Stomach (tissue), 9 donors: ENCODE measurements around the gene HLA-DMA. TPM values are rescaled to one million over a fixed set of nuclear protein-coding genes. Genes with fewer than 3 reads are reported as not detected.
A peak's percentile ranks its signal among the peaks of the same experiment; 100 is the strongest.

Source experiments
- DNase-seq, 2 donors: peaks; one replicate each; pipeline versions ENCODE4 v3.0.0 to v3.0.0-alpha.2; 2013 to 2019
- H3K27ac ChIP-seq, 5 donors: fragments of 200-600 bp in 4 of 5; sonication (generic) in 4 of 5; one replicate each; pipeline ENCODE4 v1.5.1; 2013 to 2019; ENCODE audit warnings: mild to moderate bottlenecking in 1 of 5, moderate library complexity in 1 of 5
- H3K27me3 ChIP-seq, 3 donors: fragments of 200-600 bp; sonication (generic); one replicate each; pipeline ENCODE4 v1.5.1; 2017 to 2019; ENCODE audit warnings: mixed run types in 1 of 3
- H3K36me3 ChIP-seq, 4 donors: fragments of 200-600 bp; sonication (generic); 1 replicate in 3 of 4; 2 replicates in 1 of 4; pipeline ENCODE4 v1.5.1; 2016 to 2019
- H3K4me1 ChIP-seq, 4 donors: fragments of 200-600 bp; sonication (generic); one replicate each; pipeline ENCODE4 v1.5.1; 2016 to 2019
- H3K4me3 ChIP-seq, 4 donors: fragments of 200-600 bp; sonication (generic) in 3 of 4; one replicate each; pipeline ENCODE4 v1.5.1; 2016 to 2019; ENCODE audit warnings: mild to moderate bottlenecking in 1 of 4
- H3K9me3 ChIP-seq, 4 donors: fragments of 200-600 bp; sonication (generic); one replicate each; pipeline ENCODE4 v1.5.1; 2016 to 2019
- EP300 ChIP-seq: sonication (generic); formaldehyde crosslinking; IDR thresholded peaks from one replicate; pipeline ENCODE4 v1.6.1; 2017; ENCODE audit warnings: antibody characterized with exemption
- POLR2A ChIP-seq, 4 donors: fragments of 450-650 bp; IDR thresholded peaks; one replicate each; pipeline ENCODE4 v1.6.1; 2016; ENCODE audit warnings: antibody characterized with exemption in 4 of 4, control low read depth in 2 of 4, mild to moderate bottlenecking in 1 of 4, moderate library complexity in 1 of 4
- POLR2AphosphoS5 ChIP-seq, 3 donors: sonication (generic); formaldehyde crosslinking; IDR thresholded peaks; one replicate each; pipeline ENCODE4 v1.6.1; 2016; ENCODE audit warnings: antibody characterized with exemption in 3 of 3
- WGBS, 5 donors: extraction: QIAGEN DNeasy Blood & Tissue Kit in 3 of 5; methylation state at CpG; one replicate each; pipeline versions ENCODE4 v1.1.5 to v1.1.7; 2013 to 2018; 5-methylcytosine and 5-hydroxymethylcytosine counted together
- intact Hi-C: fragments of 100-400 bp; cut with DNase I; formaldehyde crosslinking; loops from one replicate; pipeline ENCODE4 v1.15.1; 2023; ENCODE audit warnings: low total_unique reads
- polyA plus RNA-seq, 3 donors: library from polyadenylated mRNA; stranded (reverse); fragments of 200-250 nt; gene quantifications; one replicate each; pipeline ENCODE4 v1.2.3, GENCODE V29; 2013
- total RNA-seq, 5 donors: library from RNA; depleted of rRNA; stranded (reverse); fragments of >200 nt; gene quantifications; one replicate each; pipeline versions ENCODE4 v1.1.0 to v1.2.3, GENCODE V29; 2014 to 2016
- TF ChIP-seq, protein P1 (sequence below), 7 experiments: fragments of 450-650 bp in 4 of 7; fragments of 200-600 bp in 3 of 7; sonication (generic) in 3 of 7; IDR thresholded peaks; one replicate each; pipeline ENCODE4 v1.5.1; 2016 to 2019; ENCODE audit warnings: antibody characterized with exemption in 7 of 7, control low read depth in 2 of 7, mild to moderate bottlenecking in 1 of 7
- donor health status: healthy with polysubstance abuse.
- donor health status: Bipolar disorder and iron deficiency.
- donor health status: healthy.

HLA-DMA gene
- total and polyA plus RNA-seq, 8 donors: 0.87 to 129 (median 32.2) TPM

DNA sequence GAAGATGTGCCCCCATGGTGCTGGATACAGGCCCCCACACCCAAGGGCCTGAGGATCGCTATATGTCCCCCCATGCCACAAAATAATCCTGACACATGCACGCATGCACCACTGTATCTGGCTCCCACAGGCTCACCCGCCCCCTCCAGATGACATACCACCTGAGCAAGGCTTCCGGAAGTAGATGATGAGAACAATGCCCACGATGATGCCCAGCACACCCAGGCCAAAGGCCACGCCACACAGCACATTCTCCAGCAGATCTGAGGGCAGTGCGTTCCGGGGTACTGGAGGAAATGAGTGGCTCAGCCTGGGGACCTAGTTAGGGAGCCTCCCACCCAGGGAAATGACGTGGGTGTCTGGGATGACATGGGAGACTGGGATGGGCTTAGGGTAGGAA, 3.8 kb downstream of the HLA-DMA start:
- no peak for DNase-seq
- intact Hi-C loops: no loop called here
- no peak for TF ChIP-seq POLR2A (IDR thresholded peaks at IDR 0.05)
- TF ChIP-seq, protein P1, sequence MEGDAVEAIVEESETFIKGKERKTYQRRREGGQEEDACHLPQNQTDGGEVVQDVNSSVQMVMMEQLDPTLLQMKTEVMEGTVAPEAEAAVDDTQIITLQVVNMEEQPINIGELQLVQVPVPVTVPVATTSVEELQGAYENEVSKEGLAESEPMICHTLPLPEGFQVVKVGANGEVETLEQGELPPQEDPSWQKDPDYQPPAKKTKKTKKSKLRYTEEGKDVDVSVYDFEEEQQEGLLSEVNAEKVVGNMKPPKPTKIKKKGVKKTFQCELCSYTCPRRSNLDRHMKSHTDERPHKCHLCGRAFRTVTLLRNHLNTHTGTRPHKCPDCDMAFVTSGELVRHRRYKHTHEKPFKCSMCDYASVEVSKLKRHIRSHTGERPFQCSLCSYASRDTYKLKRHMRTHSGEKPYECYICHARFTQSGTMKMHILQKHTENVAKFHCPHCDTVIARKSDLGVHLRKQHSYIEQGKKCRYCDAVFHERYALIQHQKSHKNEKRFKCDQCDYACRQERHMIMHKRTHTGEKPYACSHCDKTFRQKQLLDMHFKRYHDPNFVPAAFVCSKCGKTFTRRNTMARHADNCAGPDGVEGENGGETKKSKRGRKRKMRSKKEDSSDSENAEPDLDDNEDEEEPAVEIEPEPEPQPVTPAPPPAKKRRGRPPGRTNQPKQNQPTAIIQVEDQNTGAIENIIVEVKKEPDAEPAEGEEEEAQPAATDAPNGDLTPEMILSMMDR (IDR thresholded peaks at IDR 0.05): no peak
- TF ChIP-seq EP300: no peak
- no peak for TF ChIP-seq POLR2AphosphoS5 (IDR thresholded peaks at IDR 0.05)
- no peak overlapping the region for H3K27ac ChIP-seq
- peaks cover 0 to 50% (median 16%) of the 10 kb centered on the region in 4 donors for H3K4me1 ChIP-seq
- 84 to 88% (median 88%) methylated on average over 9 of the region's 9 CpGs for WGBS, 5 donors
- H3K27me3 ChIP-seq: no peaks in the 10 kb centered on the region
- peaks cover 0 to 17% (median 5%) of the 10 kb centered on the region in 4 donors for H3K36me3 ChIP-seq
- no peak overlapping the region for H3K4me3 ChIP-seq
- H3K9me3 ChIP-seq: peaks cover 0 to 5% (median 0%) of the 10 kb centered on the region in 4 donors

DNA sequence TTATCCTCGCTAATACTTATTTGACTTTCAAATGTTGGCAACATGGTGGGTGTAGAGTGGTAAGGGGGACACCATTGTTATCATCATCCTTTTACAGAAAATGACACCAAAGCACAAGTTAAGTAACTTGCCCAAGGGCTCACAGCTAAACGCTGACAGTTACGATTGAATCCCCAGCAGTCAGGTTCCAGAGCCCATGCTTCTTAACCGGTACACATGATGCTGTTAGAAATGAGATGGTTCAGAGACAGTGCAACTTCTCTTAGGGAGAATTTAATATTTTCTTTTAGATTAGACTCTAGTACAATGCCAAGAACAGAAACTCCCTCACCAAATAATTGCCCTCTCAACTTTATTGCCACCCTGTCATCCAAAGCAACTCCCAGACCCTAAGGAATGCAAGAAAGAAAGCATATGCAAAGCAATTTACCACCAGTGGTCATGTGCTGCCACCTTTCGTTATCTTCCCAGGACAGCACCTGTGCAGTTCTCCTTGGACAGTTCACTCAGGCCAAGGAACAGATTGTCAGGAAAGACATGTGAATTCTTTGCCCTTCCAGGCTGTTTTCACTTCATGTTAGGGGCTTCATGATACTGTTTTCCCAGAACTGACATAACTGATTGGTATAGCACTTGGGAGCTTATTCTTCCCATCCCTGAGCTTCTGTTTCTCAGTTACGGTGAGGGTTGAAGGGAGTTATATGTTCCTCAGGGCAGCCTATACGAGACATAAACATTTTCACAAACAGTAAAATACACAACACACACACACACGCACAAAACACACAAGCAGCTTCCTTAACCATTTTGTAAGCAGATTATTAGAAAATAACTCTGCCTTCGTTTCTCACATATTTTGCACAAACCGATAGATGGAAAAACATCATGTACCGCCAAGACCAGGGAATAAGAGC, 5.1 kb downstream of the HLA-DMA start:
- 67 to 73% (median 71%) methylated on average over 11 of the region's 11 CpGs for WGBS, 5 donors
- Histone ChIP-seq H3K27me3 (no peaks in the 10 kb centered on the region), H3K4me1 (peaks cover 0 to 40% (median 18%) of the 10 kb centered on the region in 4 donors), H3K27ac (no peak overlapping the region), H3K9me3 (peaks cover 0 to 5% (median 0%) of the 10 kb centered on the region in 4 donors), H3K36me3 (peaks cover 0 to 17% (median 5%) of the 10 kb centered on the region in 4 donors), H3K4me3 (no peak overlapping the region)
- peak in 1 of 2 donors; percentile 82 for DNase-seq
- intact Hi-C loops: no loop called here
- no peak for TF ChIP-seq EP300
- TF ChIP-seq, protein P1 (IDR thresholded peaks at IDR 0.05): peak in 3 of 7 experiments; percentile 31 to 60 (median 34)
- TF ChIP-seq POLR2AphosphoS5 (IDR thresholded peaks at IDR 0.05): peak in 1 of 3 donors; percentile 24
- no peak for TF ChIP-seq POLR2A (IDR thresholded peaks at IDR 0.05)

DNA sequence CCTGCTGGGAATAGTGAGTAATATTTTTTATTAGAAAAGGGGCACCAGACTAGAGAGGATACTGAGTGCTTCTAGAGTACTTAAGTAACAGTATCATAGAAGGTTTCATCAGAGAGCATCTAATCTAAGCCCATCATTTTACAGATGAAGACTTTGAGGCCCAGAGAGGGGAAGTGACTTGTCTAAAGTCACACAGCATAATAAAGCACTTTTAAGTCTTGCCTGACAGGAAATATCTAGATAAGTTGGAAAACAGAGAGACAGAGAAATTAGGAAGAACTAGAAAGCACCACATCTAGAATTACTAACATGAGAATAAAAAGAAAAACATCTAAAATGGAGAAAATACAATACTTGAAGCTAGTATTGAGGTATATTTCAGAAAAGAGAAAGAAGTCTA, 6.0 kb downstream of the HLA-DMA start:
- Histone ChIP-seq H3K4me3 (no peak overlapping the region), H3K27ac (no peak overlapping the region), H3K9me3 (peaks cover 0 to 5% (median 0%) of the 10 kb centered on the region in 4 donors), H3K4me1 (peaks cover 0 to 31% (median 12%) of the 10 kb centered on the region in 4 donors), H3K36me3 (peaks cover 0 to 17% (median 5%) of the 10 kb centered on the region in 4 donors), H3K27me3 (no peaks in the 10 kb centered on the region)
- TF ChIP-seq, protein P1 (IDR thresholded peaks at IDR 0.05): no peak
- TF ChIP-seq POLR2AphosphoS5 (IDR thresholded peaks at IDR 0.05) (no peak), EP300 (no peak), POLR2A (IDR thresholded peaks at IDR 0.05) (no peak)
- DNase-seq: no peak
- intact Hi-C loops: no loop called here

DNA sequence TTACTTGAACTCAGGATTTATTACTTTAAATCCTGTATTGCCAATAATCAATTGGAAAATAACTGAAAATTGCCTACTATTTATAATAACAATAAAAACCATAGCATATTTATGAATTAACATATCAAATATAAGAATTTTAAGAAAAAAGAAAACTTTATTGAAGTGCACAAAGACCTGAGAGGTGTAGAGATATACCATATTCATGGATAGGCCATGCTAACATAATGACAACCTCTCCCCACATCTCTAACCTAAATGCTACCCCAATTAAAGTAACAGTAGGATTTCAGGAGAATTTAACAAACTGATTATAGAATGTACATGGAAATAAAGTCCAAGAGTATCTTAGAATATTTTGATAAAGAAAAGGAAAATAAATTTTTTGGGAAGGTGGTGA, 6.9 kb downstream of the HLA-DMA start:
- DNase-seq: no peak
- H3K4me1 ChIP-seq: peaks cover 0 to 28% (median 11%) of the 10 kb centered on the region in 4 donors
- H3K27me3 ChIP-seq: no peaks in the 10 kb centered on the region
- intact Hi-C loops: no loop called here
- no peak for TF ChIP-seq POLR2AphosphoS5 (IDR thresholded peaks at IDR 0.05)
- TF ChIP-seq, protein P1 (IDR thresholded peaks at IDR 0.05): no peak
- no peak for TF ChIP-seq POLR2A (IDR thresholded peaks at IDR 0.05)
- TF ChIP-seq EP300: no peak
- peaks cover 0 to 17% (median 5%) of the 10 kb centered on the region in 4 donors for H3K36me3 ChIP-seq
- peaks cover 0 to 5% (median 0%) of the 10 kb centered on the region in 4 donors for H3K9me3 ChIP-seq
- peak overlapping the region in 1 of 5 donors; percentile 90 for H3K27ac ChIP-seq
- H3K4me3 ChIP-seq: no peak overlapping the region
